ENCODE data around the gene ERLEC1.

DNA sequence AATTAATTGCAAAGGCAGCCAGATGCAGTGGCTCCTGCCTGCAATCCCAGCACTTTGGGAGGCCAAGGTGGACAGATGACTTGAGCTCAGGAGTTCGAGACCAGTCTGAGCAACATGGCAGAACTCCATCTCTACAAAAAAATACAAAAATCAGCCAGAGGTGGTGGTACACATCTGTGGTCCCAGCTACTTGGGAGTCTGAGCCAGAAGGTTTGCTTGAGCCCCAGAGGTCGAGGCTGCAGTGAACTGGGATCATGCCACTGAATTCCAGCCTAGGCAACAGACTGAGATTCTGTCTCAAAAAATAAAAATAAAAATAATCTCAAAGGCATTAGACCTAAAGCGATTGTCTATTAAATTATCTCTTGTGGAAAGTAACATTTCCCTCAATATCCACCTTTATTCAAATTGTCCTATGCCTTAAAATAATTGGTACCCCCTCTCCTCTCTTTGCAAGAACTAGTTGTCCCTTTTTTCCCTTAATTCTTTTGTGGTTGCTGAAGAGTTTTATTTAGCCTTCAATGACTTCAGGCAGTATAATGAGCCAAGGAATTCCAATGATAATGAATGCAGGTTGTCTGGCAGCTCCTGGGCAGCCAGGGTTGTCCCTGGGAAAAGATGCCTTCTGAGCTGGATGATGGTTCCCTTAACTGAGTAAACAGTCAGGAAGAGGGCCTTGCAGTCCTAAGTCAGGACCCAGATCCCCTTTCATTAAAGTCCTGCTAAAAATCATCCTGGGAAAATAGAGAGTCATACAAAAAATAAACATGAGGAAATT is 40.7 kb downstream of the ERLEC1 start:
- TF ChIP-seq POLR2A (IDR thresholded peaks at IDR 0.05): no peak
- TF ChIP-seq, protein P1, sequence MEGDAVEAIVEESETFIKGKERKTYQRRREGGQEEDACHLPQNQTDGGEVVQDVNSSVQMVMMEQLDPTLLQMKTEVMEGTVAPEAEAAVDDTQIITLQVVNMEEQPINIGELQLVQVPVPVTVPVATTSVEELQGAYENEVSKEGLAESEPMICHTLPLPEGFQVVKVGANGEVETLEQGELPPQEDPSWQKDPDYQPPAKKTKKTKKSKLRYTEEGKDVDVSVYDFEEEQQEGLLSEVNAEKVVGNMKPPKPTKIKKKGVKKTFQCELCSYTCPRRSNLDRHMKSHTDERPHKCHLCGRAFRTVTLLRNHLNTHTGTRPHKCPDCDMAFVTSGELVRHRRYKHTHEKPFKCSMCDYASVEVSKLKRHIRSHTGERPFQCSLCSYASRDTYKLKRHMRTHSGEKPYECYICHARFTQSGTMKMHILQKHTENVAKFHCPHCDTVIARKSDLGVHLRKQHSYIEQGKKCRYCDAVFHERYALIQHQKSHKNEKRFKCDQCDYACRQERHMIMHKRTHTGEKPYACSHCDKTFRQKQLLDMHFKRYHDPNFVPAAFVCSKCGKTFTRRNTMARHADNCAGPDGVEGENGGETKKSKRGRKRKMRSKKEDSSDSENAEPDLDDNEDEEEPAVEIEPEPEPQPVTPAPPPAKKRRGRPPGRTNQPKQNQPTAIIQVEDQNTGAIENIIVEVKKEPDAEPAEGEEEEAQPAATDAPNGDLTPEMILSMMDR (IDR thresholded peaks at IDR 0.05): no peak

Data from thyroid gland (tissue), 4 donors.